A673 (cell line): ENCODE data around the gene BCAR1. TPM values are rescaled to one million over a fixed set of nuclear protein-coding genes. Genes with fewer than 3 reads are reported as not detected.

Source experiments
- BruUV-seq: library from RNA; stranded (reverse); fragments of 400-500 nt; replicated peaks from 2 replicates; lab custom pipeline; 2021; lab: Mats Ljungman, UMichigan
- CTCF ChIA-PET: fragments of 300-600 bp; sonication (Branson Sonifier 250); formaldehyde crosslinking; loops from one replicate; lab custom pipeline; 2022; ENCODE audit warnings: antibody characterized with exemption; lab: Charles Lee
- POLR2A ChIA-PET: fragments of 300-600 bp; sonication (Branson Sonifier 250); formaldehyde crosslinking; loops from one replicate; lab custom pipeline; 2022; ENCODE audit warnings: antibody characterized with exemption; ENCODE audit not compliant: low non-redundant PET; lab: Charles Lee
- DNase-seq: peaks from one replicate; pipeline ENCODE4 v3.0.0-alpha.2; 2015; ENCODE audit warnings: low spot score
- H3K27ac ChIP-seq: fragments of 200-600 bp; sonication (generic); 2 replicates; pipeline ENCODE4 v1.5.1; 2016; ENCODE audit warnings: mixed run types, low read depth, mild to moderate bottlenecking, mixed read lengths, antibody characterized with exemption, low read length; ENCODE audit not compliant: poor library complexity, severe bottlenecking
- H3K27me3 ChIP-seq: fragments of 200-600 bp; sonication (generic); replicated peaks from 2 replicates; pipeline ENCODE4 v1.6.1; 2017; ENCODE audit warnings: mixed run types, low read depth, mild to moderate bottlenecking, mixed read lengths, antibody characterized with exemption, low read length; ENCODE audit not compliant: insufficient read depth, poor library complexity
- H3K36me3 ChIP-seq: fragments of 200-600 bp; sonication (generic); 2 replicates; pipeline ENCODE4 v1.6.1; 2016; ENCODE audit warnings: mixed run types, mild to moderate bottlenecking, mixed read lengths, antibody characterized with exemption, low read length; ENCODE audit not compliant: insufficient read depth, poor library complexity, severe bottlenecking
- H3K4me1 ChIP-seq: fragments of 200-600 bp; sonication (generic); 2 replicates; pipeline ENCODE4 v1.6.1; 2017; ENCODE audit warnings: mixed run types, mild to moderate bottlenecking, mixed read lengths, antibody characterized with exemption, low read length; ENCODE audit not compliant: insufficient read depth, poor library complexity, severe bottlenecking
- H3K4me3 ChIP-seq: fragments of 200-600 bp; sonication (generic); 2 replicates; pipeline ENCODE4 v1.5.1; 2016; ENCODE audit warnings: low read depth, mixed run types, mild to moderate bottlenecking, mixed read lengths, low read length; ENCODE audit not compliant: poor library complexity, severe bottlenecking
- H3K9me3 ChIP-seq: fragments of 200-600 bp; sonication (generic); 2 replicates; pipeline ENCODE4 v1.6.1; 2016; ENCODE audit warnings: mixed run types, low read depth, mild to moderate bottlenecking, mixed read lengths, antibody characterized with exemption, low read length; ENCODE audit not compliant: poor library complexity, severe bottlenecking
- EZH2 ChIP-seq: fragments of 200-600 bp; sonication (generic); IDR thresholded peaks from 2 replicates; pipeline ENCODE4 v1.6.1; 2017; ENCODE audit warnings: borderline replicate concordance, low read depth, mild to moderate bottlenecking, mixed read lengths, antibody characterized with exemption, low read length; ENCODE audit not compliant: poor library complexity, severe bottlenecking
- intact Hi-C: fragments of 100-400 bp; cut with micrococcal nuclease; formaldehyde crosslinking; loops from one replicate; pipeline ENCODE4 v1.10.0; 2022; ENCODE audit not compliant: unreplicated experiment
- total RNA-seq: library from RNA; stranded (reverse); gene quantifications from 2 replicates; pipeline ENCODE4 v1.2.3, GENCODE V29; 2021
- TF ChIP-seq, protein P1 (sequence below): fragments of 300-800, 200-600 bp; sonication (generic); conservative IDR thresholded peaks from 2 replicates; pipeline ENCODE4 v1.5.1; 2017; ENCODE audit warnings: low read depth, mild to moderate bottlenecking, antibody characterized with exemption, low read length, moderate library complexity, mixed read lengths

BCAR1 gene
- total RNA-seq, 1 experiment from 2014 or later = 42.2 TPM

DNA sequence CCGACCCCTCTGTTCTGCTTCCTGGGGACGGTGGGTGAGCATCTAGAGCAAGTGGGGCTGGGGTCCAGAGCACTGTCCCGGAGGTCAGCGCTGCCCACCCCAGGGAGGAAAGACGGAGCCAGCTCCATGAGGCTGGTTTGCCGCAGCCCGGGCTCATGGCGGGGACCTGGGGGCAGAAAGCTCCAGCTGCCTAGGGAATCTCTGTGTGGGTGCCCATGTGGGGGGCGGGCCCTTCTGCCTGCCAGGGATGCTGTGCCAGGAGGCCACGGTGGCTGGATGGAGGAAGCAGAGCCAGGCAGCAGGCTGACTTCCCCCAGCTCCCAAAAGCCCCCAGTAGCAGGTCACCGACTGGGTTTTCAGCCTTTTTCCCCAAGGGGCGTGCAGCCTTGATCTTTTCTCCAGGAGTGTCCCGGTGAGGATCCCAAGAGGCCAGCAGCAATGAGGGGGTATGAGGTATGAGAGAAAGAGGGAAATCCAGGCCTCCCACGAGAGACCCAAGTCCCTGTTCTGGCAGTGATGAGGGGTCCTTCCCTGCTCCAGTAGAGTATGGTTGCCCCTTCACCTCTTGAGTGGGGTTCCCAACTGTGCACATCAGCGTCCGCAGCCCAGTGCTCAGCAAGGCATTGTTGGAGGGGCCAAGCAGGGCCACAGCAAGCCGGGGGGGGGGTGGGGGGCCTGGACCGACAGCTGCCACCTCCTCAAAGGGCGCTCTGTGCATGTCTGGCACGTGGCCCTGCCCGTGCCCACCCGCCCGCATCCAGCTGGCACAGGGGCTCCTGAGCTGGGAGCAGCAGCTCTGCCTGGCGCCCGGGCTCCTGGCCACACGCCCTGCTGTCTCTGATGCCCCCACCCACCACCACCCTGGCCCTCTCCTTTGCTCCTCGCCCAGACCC, 15.6 kb upstream of the BCAR1 start:
- Histone ChIP-seq H3K27ac (no peak overlapping the region), H3K9me3 (no peaks in the 10 kb centered on the region), H3K4me3 (peak overlapping the region; percentile 97), H3K36me3 (no peaks in the 10 kb centered on the region), H3K27me3 (no peaks in the 10 kb centered on the region), H3K4me1 (peaks cover 17% of the 10 kb centered on the region)
- no peak for TF ChIP-seq EZH2
- TF ChIP-seq, protein P1, sequence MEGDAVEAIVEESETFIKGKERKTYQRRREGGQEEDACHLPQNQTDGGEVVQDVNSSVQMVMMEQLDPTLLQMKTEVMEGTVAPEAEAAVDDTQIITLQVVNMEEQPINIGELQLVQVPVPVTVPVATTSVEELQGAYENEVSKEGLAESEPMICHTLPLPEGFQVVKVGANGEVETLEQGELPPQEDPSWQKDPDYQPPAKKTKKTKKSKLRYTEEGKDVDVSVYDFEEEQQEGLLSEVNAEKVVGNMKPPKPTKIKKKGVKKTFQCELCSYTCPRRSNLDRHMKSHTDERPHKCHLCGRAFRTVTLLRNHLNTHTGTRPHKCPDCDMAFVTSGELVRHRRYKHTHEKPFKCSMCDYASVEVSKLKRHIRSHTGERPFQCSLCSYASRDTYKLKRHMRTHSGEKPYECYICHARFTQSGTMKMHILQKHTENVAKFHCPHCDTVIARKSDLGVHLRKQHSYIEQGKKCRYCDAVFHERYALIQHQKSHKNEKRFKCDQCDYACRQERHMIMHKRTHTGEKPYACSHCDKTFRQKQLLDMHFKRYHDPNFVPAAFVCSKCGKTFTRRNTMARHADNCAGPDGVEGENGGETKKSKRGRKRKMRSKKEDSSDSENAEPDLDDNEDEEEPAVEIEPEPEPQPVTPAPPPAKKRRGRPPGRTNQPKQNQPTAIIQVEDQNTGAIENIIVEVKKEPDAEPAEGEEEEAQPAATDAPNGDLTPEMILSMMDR = no peak
- intact Hi-C loops = no loop called here
- ChIA-PET CTCF (no interaction called here), POLR2A (no interaction called here)
- BruUV-seq = no TSS peak
- DNase-seq = no peak

DNA sequence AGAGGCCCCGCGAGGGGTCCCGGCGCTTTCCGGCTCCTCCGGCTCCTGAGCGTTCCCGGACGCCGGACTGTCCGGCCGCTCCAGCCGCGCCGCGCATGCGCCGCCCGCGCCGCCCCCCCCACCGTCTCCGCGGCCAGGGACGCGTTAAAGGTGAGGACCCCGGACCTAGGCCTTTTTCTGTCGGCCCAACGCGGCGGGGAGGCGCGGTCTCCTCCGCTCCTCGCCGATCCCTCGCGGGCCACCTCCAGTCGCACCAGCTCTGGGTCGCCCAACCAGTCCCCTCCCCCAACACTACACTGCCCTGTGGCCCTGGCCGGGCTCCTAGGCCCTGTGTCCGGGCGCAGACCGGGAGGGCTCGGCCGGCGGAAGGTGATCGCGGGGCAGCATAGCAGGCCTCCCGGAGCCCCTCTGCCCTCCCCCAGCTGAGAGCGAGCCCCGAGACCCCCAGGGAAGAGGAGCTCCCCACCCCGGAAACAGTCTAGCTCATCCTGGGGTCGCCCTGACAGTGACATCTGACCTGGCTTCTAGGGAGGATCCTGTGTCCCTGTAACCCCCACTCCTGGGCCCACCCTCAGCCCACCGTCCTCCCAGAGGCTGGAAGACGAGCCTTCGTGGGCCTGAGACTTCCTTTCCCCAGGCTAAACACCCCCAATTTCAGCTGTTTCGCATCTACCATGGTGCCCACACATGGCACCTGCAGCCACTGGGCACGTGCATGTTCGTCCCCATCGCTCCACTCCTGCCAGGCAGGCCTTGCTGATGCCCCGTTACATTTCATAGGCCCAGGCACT, 14.7 kb upstream of the BCAR1 start:
- Histone ChIP-seq H3K27me3 (no peaks in the 10 kb centered on the region), H3K4me1 (peaks cover 19% of the 10 kb centered on the region), H3K36me3 (no peaks in the 10 kb centered on the region), H3K4me3 (peak overlapping the region; percentile 97), H3K9me3 (no peaks in the 10 kb centered on the region), H3K27ac (peak overlapping the region; percentile 83)
- ChIA-PET POLR2A (no interaction called here), CTCF (interaction anchor here (0.6 kb wide), 1 partner anchor 16 kb away, joined by 4 read pairs; no protein-coding TSS in a partner anchor)
- intact Hi-C loops = no loop called here
- TF ChIP-seq EZH2 = no peak
- TF ChIP-seq, protein P1 = no peak
- peak; percentile 58 for DNase-seq
- no TSS peak for BruUV-seq

DNA sequence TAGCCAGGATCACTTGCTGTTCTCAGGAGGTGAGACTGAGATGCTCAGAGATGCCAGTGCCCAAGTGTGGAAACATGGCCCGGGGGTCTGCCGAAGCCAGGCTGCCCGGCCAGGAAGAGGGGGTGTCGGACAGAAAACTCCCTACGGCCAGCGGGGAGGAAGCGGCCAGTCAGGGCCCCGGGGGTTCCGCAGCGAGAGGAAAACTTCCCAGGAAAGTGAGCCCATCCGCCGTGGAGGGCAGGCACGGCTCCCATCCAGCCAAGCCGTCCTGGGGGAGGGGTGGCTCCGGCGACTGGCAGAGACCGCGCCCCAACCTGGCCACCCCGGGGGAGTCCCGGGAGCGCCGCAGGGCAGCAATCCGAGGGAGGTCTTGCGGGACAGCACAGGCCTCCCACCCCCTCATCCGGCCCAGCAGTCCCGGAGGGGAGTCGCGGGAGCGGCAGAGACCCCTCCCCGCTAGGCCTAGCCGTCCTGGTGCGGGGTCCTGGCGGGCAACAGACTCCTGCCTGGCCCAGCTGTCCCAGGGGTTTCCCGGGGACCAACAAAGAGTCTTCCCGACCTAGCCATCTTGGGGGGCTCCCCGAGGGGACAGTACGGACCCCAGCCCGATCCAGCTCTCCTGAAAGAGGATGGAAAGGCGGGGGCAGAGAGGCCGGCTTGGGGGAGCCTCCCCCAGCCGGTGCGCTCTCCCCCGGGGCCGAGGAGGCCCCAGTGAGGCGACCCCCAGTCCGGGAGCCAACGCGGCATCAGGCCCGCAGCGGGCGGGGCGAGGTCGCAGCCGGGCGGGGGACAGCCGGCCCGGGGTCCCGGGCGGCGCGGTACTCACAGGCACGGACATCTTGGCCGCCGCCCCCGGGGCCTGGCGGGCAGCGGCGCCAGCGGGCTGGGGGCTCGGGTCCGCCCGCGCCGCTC, 13.8 kb upstream of the BCAR1 start:
- TF ChIP-seq, protein P1 = no peak
- TF ChIP-seq EZH2 = no peak

More for the DNA sequence above, 13.8 kb upstream of the BCAR1 start:
- Histone ChIP-seq H3K27ac (peak overlapping the region; percentile 83), H3K27me3 (no peaks in the 10 kb centered on the region), H3K4me1 (peaks cover 23% of the 10 kb centered on the region), H3K4me3 (peak overlapping the region; percentile 97), H3K36me3 (no peaks in the 10 kb centered on the region), H3K9me3 (no peaks in the 10 kb centered on the region)
- CTCF ChIA-PET = no interaction called here
- no peak for DNase-seq
- BruUV-seq = no TSS peak
- intact Hi-C loops = no loop called here
- POLR2A ChIA-PET = no interaction called here
